Mononuclear cell (primary cell): ENCODE measurements around the gene SLC6A19. TPM values are rescaled to one million over a fixed set of nuclear protein-coding genes. Genes with fewer than 3 reads are reported as not detected.

Experiments
- H3K27me3 ChIP-seq: 2 replicates; pipeline ENCODE4 v1.6.0; 2011; ENCODE audit warnings: low read length, control low read depth; ENCODE audit not compliant: insufficient read depth
- H3K4me1 ChIP-seq: 2 replicates; pipeline ENCODE4 v1.5.1; 2011; ENCODE audit warnings: mild to moderate bottlenecking, low read length, control low read depth; ENCODE audit not compliant: insufficient read depth
- H3K4me3 ChIP-seq: 2 replicates; pipeline ENCODE4 v1.5.1; 2011; ENCODE audit warnings: mild to moderate bottlenecking, low read length, moderate library complexity
- H3K9me3 ChIP-seq: 2 replicates; pipeline ENCODE4 v1.5.1; 2011; ENCODE audit warnings: low read depth, mild to moderate bottlenecking, control low read depth, low read length
- total RNA-seq: library from RNA; depleted of rRNA; stranded (reverse); fragments of >200 nt; gene quantifications from one replicate; pipeline ENCODE4 v1.2.3, GENCODE V29; 2012

Gene SLC6A19
- total RNA-seq, 1 donor, result not detected

GRCh38 chr5:1193591-1193985, 7.8 kb upstream of the SLC6A19 start:
- Histone ChIP-seq H3K4me3 (no peak overlapping the region), H3K9me3 (no peaks in the 10 kb centered on the region), H3K4me1 (no peaks in the 10 kb centered on the region), H3K27me3 (no peaks in the 10 kb centered on the region)

GRCh38 chr5:1194378-1194777, 7.0 kb upstream of the SLC6A19 start:
- Histone ChIP-seq H3K4me1 (no peaks in the 10 kb centered on the region), H3K4me3 (no peak overlapping the region), H3K27me3 (no peaks in the 10 kb centered on the region), H3K9me3 (no peaks in the 10 kb centered on the region)

- no peak overlapping the region for H3K4me3 ChIP-seq
- no peaks in the 10 kb centered on the region for H3K27me3 ChIP-seq
- no peaks in the 10 kb centered on the region for H3K9me3 ChIP-seq
- H3K4me1 ChIP-seq, result no peaks in the 10 kb centered on the region
Measured at GRCh38 chr5:1195439-1195838, 6.0 kb upstream of the SLC6A19 start.

GRCh38 chr5:1195916-1196315, 5.5 kb upstream of the SLC6A19 start:
- Histone ChIP-seq H3K9me3 (no peaks in the 10 kb centered on the region), H3K4me1 (no peaks in the 10 kb centered on the region), H3K27me3 (no peaks in the 10 kb centered on the region), H3K4me3 (no peak overlapping the region)

- H3K4me3 ChIP-seq, result no peak overlapping the region
Measured at GRCh38 chr5:1196562-1196961, 4.8 kb upstream of the SLC6A19 start.

GRCh38 chr5:1197876-1198666, 3.3 kb upstream of the SLC6A19 start:
- Histone ChIP-seq H3K4me1 (no peaks in the 10 kb centered on the region), H3K27me3 (no peaks in the 10 kb centered on the region)

More at GRCh38 chr5:1196562-1196961, 4.8 kb upstream of the SLC6A19 start:
- Histone ChIP-seq H3K9me3 (no peaks in the 10 kb centered on the region), H3K4me1 (no peaks in the 10 kb centered on the region), H3K27me3 (no peaks in the 10 kb centered on the region)

GRCh38 chr5:1199340-1199648, 2.1 kb upstream of the SLC6A19 start:
- H3K4me3 ChIP-seq, result no peak overlapping the region
- no peaks in the 10 kb centered on the region for H3K9me3 ChIP-seq
- no peaks in the 10 kb centered on the region for H3K27me3 ChIP-seq
- no peaks in the 10 kb centered on the region for H3K4me1 ChIP-seq

More at GRCh38 chr5:1197876-1198666, 3.3 kb upstream of the SLC6A19 start:
- H3K4me3 ChIP-seq, result no peak overlapping the region
- H3K9me3 ChIP-seq, result no peaks in the 10 kb centered on the region

- Histone ChIP-seq H3K4me3 (no peak overlapping the region), H3K9me3 (no peaks in the 10 kb centered on the region)
Measured at GRCh38 chr5:1199649-1200494, 1.5 kb upstream of the SLC6A19 start.

GRCh38 chr5:1200495-1201326, 684 bp upstream of the SLC6A19 start:
- H3K4me3 ChIP-seq, result no peak overlapping the region
- H3K27me3 ChIP-seq, result no peaks in the 10 kb centered on the region
- H3K9me3 ChIP-seq, result no peaks in the 10 kb centered on the region
- H3K4me1 ChIP-seq, result no peaks in the 10 kb centered on the region

More at GRCh38 chr5:1199649-1200494, 1.5 kb upstream of the SLC6A19 start:
- Histone ChIP-seq H3K4me1 (no peaks in the 10 kb centered on the region), H3K27me3 (no peaks in the 10 kb centered on the region)

- H3K4me1 ChIP-seq, result no peaks in the 10 kb centered on the region
- no peaks in the 10 kb centered on the region for H3K9me3 ChIP-seq
- no peak overlapping the region for H3K4me3 ChIP-seq
- H3K27me3 ChIP-seq, result no peaks in the 10 kb centered on the region
Measured at GRCh38 chr5:1202026-1202797, 817 bp downstream of the SLC6A19 start.

GRCh38 chr5:1202798-1203185, 1.4 kb downstream of the SLC6A19 start:
- Histone ChIP-seq H3K4me3 (no peak overlapping the region), H3K4me1 (no peaks in the 10 kb centered on the region), H3K9me3 (no peaks in the 10 kb centered on the region), H3K27me3 (no peaks in the 10 kb centered on the region)

- H3K27me3 ChIP-seq, result no peaks in the 10 kb centered on the region
- H3K4me1 ChIP-seq, result no peaks in the 10 kb centered on the region
- no peaks in the 10 kb centered on the region for H3K9me3 ChIP-seq
- no peak overlapping the region for H3K4me3 ChIP-seq
Measured at GRCh38 chr5:1203311-1203967, 2.0 kb downstream of the SLC6A19 start.

- no peaks in the 10 kb centered on the region for H3K4me1 ChIP-seq
- H3K9me3 ChIP-seq, result no peaks in the 10 kb centered on the region
- no peak overlapping the region for H3K4me3 ChIP-seq
- no peaks in the 10 kb centered on the region for H3K27me3 ChIP-seq
Measured at GRCh38 chr5:1203968-1204692, 2.7 kb downstream of the SLC6A19 start.
